ENCODE data around the gene NOB1. TPM values are rescaled to one million over a fixed set of nuclear protein-coding genes. Genes with fewer than 3 reads are reported as not detected.

Gene NOB1
- total RNA-seq, 1 experiment from 2014 or later = 101 TPM

- no peak overlapping the region for H3K4me3 Mint-ChIP-seq
Measured at GRCh38 chr16:69707920-69708683, 46.6 kb downstream of the NOB1 start.

More at GRCh38 chr16:69707920-69708683, 46.6 kb downstream of the NOB1 start:
- no peaks in the 10 kb centered on the region for H3K4me1 ChIP-seq (ENCODE audit: insufficient read depth, low read length)
- H3K9me3 ChIP-seq (ENCODE audit: control insufficient read depth, low read depth, low read length) = no peaks in the 10 kb centered on the region
- no peak overlapping the region for H4K5ac ChIP-seq (ENCODE audit: insufficient read length, low read depth, low read length)
- H3T11ph ChIP-seq (ENCODE audit: low read length) = no peak overlapping the region
- H2BK12ac ChIP-seq (ENCODE audit: insufficient read length, low read depth, low read length) = no peak overlapping the region
- no peaks in the 10 kb centered on the region for H3K27me3 ChIP-seq (ENCODE audit: insufficient read depth, low read length)
- no peaks in the 10 kb centered on the region for H3K79me1 ChIP-seq (ENCODE audit: insufficient read depth, low read depth, low read length, poor library complexity, severe bottlenecking)
- H3K9ac ChIP-seq (ENCODE audit: extremely low read depth, insufficient read length, low read length) = no peak overlapping the region
- peaks cover 0 to 30% (median under 1%) of the 10 kb centered on the region in 3 experiments; a peak in 5 of 7 replicates for H3K36me3 Mint-ChIP-seq (ENCODE audit: insufficient read depth in 1 of 3, low read depth in 3 of 3)
- no peak overlapping the region for H3K23ac ChIP-seq (ENCODE audit: insufficient read length, low read depth, low read length)
- no peak overlapping the region for H3K4ac ChIP-seq (ENCODE audit: low read depth, low read length)
- no peaks in the 10 kb centered on the region for H3K4me1 Mint-ChIP-seq
- no peak overlapping the region for H3K56ac ChIP-seq (ENCODE audit: insufficient read length, low read depth, low read length)
- no peak overlapping the region for H2BK120ac ChIP-seq (ENCODE audit: low read depth, low read length, poor library complexity, severe bottlenecking)
- DNase-seq = no peak
- H3K14ac ChIP-seq (ENCODE audit: insufficient read depth, low read length) = no peak overlapping the region
- H2BK5ac ChIP-seq (ENCODE audit: insufficient read length, low read length) = no peak overlapping the region
- no peak overlapping the region for H4K8ac ChIP-seq (replicated peaks; ENCODE audit: insufficient read length, low read depth, low read length)
- H4K91ac ChIP-seq (ENCODE audit: insufficient read length, low read depth, low read length) = no peak overlapping the region
- no peak overlapping the region for H2BK15ac ChIP-seq (ENCODE audit: low read depth, low read length)
- no peak overlapping the region for H3K27ac ChIP-seq (ENCODE audit: insufficient read length, low read depth, low read length)
- no peak overlapping the region for H2AK5ac ChIP-seq (ENCODE audit: insufficient read length, low read length)
- TF ChIP-seq, protein P1, sequence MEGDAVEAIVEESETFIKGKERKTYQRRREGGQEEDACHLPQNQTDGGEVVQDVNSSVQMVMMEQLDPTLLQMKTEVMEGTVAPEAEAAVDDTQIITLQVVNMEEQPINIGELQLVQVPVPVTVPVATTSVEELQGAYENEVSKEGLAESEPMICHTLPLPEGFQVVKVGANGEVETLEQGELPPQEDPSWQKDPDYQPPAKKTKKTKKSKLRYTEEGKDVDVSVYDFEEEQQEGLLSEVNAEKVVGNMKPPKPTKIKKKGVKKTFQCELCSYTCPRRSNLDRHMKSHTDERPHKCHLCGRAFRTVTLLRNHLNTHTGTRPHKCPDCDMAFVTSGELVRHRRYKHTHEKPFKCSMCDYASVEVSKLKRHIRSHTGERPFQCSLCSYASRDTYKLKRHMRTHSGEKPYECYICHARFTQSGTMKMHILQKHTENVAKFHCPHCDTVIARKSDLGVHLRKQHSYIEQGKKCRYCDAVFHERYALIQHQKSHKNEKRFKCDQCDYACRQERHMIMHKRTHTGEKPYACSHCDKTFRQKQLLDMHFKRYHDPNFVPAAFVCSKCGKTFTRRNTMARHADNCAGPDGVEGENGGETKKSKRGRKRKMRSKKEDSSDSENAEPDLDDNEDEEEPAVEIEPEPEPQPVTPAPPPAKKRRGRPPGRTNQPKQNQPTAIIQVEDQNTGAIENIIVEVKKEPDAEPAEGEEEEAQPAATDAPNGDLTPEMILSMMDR (conservative IDR thresholded peaks at IDR 0.05) = no peak
- no CpG with 5 or more reads among the region's 10 CpGs for WGBS (ENCODE audit: extremely low coverage, insufficient read length, low lambda C conversion rate)
- H3K27ac Mint-ChIP-seq = peak overlapping the region in 1 of 3 experiments; percentile 42; a peak in 2 of 7 replicates
- no peaks in the 10 kb centered on the region for H3K27me3 Mint-ChIP-seq (ENCODE audit: low read depth)
- H2BK20ac ChIP-seq (ENCODE audit: low read depth, low read length, poor library complexity, severe bottlenecking) = no peak overlapping the region
- H3K4me2 ChIP-seq (ENCODE audit: insufficient read depth, insufficient read length, low read length) = no peak overlapping the region
- H3K9me3 Mint-ChIP-seq = no peaks in the 10 kb centered on the region
- no peaks in the 10 kb centered on the region for H4K20me1 ChIP-seq (ENCODE audit: control insufficient read depth, insufficient read depth, insufficient read length)
- H3K18ac ChIP-seq (ENCODE audit: insufficient read length, low read depth, low read length) = no peak overlapping the region
- no peak overlapping the region for H2AFZ ChIP-seq (ENCODE audit: low read length)
- no peaks in the 10 kb centered on the region for H3K23me2 ChIP-seq (ENCODE audit: insufficient read length, low read depth, low read length, poor library complexity, severe bottlenecking)
- no peaks in the 10 kb centered on the region for H3K79me2 ChIP-seq (ENCODE audit: insufficient read depth, low read length)

Data from H9 (cell line).